HG03354 (cell line): ENCODE results near the gene IL17A.
"Not testable (repeated sequence)": the region's sequence is repeated elsewhere in the genome, so short reads cannot be mapped to it uniquely, and the experiment has no call there.

Source experiments
- ATAC-seq: cut with Tn5 transposase; IDR thresholded peaks from one replicate; pipeline ENCODE4 v1.9.1; 2021; ENCODE audit warnings: mild to moderate bottlenecking; ENCODE audit not compliant: unreplicated experiment, poor library complexity, severe bottlenecking

IL17A gene

DNA sequence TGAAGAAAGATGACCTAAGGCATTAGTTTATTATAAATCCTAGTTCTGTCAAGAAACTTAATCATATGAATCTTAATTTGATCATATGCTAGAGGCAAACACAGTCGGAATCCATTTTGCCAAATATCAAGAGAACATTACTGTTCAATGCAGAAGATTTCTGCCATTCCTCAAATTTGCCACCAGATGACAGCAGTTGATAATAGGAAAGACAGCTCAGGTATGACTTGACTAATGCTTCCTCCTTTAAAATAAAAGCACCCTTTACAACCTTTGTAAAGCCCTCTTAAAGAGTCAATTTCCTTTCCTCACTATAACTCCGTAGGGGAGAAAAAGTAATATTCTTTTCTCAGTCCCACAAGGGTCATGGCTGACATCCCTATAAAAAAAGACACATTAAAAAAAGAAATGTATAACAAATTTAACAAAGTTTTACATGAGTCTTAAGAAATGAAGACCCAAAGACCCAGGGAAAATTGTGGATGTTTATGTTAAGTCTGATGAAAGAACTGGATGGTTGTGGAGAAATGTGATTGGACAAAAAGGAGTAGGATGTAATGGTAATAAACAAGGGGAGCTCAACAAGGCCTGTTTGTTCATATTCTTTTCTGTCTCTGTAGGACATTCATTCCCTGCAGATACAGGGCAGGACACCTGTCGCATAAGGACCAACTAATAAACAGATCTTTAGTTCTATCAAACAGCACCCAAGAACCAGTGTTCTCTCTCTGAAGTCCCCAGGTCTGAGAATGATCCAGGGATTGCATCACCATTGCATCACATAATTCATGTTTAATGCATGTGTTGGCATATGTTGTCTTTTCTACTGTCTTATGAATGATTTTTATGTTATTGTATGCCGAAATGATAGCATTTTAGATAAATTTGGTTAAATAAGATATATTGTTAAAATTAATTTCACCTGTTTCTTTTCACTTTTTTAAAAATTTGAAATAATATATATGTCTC lies 23.0 kb upstream of the IL17A start:
- peak; percentile 78 for ATAC-seq

DNA sequence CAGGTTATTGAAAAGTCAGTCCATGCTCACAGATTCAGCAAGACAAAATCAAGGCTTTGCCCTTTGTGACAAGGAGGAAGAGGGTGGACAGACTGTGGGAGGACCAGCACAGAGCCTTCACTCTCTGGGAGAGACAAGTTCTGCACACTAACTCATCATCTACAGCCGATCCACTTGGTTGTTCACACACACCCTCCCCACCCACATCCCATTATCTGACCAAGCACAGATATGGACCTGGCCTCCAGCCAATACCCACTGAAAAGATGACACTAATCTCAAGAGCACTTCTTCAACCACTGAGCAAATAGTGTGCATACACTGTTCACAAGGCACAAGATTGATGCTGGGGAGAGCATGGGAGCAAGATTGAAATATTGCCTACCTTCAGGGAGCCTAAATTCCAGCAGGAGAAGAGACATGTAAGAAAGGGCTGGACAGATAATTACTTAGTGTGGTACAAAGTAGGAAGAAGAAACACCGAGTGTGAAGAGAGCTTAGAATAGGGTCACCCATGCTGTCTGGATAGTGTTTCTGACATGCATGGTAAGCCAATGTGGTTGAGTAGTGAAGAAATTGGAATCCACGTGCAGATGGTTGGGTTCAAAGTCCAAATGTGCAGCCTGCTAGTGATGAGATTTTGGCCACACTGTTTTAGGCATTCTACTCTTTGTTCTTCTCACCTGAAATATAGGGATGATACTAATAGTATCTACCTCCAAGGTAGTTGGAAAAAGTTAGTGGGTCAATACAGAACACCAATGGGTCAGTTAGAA lies 21.7 kb upstream of the IL17A start:
- ATAC-seq, result no peak

GRCh38 chr6:52167267-52167666 lies 18.9 kb upstream of the IL17A start:
- no peak for ATAC-seq

DNA sequence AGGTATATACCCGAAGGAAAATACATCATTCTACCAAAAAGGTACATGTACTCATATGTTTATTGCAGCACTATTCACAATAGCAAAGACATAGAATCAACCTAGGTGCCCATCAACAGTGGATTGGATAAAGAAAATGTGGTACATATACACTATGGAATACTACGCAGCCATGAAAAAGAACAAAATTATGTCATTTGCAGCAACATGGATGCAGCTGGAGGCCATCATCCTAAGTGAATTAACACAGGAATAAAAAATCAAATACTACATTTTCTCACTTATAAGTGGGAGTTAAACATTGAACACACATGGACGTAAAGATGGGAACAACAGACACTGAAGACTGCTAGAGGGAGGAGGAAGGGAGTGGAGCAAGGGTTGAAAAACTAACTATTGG lies 17.8 kb upstream of the IL17A start:
- ATAC-seq, result not testable (repeated sequence)

GRCh38 chr6:52174118-52174517 lies 12.1 kb upstream of the IL17A start:
- no peak for ATAC-seq

DNA sequence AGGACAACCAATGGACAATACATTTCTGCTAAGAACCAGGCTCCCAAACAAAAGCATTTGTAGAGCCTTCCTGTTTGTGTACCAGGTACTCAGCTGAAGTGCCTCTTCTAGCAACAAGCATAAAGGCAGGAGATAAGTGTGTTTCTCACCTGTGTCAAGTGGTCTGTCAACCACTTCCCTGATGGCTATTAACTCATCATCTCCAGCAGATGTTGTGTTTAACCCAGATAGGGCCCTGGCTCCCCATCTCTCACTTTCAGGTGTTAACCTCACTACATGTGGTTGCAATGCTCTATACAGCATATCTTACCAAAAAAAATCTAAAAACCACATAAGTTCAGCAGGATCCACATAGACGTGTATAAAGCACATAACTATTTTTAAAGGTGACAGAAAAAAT lies 9.6 kb upstream of the IL17A start:
- ATAC-seq, result peak; percentile 72

- ATAC-seq, result no peak
These were observed 8.2 kb upstream of the IL17A start for GRCh38 chr6:52177961-52178360.

DNA sequence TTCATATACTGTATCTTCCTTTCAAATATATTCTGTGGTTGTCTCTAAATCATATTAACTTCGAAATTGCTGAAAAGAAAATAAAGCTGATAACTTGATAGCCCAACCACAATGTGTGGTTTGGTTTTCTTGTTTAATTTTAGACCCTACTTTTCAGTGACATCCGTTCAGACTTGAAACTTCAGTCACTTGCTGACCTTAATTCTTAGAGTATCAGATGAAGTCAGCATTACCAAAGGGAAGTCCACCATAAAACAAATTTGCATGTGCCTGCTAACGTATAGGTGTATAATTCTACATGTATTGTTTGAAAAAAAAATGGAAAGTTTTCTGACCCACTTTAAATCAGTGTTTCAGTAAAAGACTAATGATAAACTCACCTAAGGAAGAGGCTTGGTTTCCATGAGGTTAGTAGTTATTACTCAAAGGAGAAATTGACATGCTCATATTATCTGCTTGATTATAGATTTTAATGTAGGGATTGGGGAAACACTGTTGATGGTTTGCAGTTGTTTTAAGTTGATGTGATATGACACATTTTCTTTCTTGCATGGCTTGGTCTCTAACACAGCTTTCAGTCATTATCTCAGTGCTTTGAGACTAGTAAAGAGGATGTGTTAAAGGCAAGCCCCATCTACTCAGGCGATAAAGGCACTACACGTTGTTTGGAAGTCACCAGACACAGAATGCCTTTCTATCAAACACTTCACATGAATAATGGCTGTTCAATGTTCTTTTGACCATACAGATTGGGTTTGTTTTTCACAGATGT lies 5.2 kb upstream of the IL17A start:
- peak; percentile 78 for ATAC-seq

- no peak for ATAC-seq
These were observed 3.0 kb upstream of the IL17A start for GRCh38 chr6:52183131-52183713.

GRCh38 chr6:52186480-52186879 lies 305 bp downstream of the IL17A start:
- peak; percentile 58 for ATAC-seq

DNA sequence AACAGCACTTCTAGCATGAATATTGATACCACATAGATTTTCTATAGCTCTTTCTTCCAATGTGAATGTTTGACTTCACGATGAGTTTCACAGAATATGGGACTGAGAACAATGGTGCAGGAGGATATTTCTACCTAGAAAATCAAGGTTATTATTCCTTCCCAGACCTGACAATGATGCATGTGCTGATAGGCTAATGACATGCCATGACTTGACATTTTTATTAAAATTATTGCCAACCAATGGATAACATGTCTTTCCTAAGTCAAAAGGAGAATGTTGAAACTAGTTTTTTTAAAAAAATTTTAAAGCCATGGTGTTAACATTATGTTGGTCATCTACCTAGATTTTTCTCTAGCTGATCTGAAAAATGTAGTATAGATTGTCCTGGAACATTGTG lies 923 bp downstream of the IL17A start:
- no peak for ATAC-seq

- no peak for ATAC-seq
These were observed 3.8 kb downstream of the IL17A start for GRCh38 chr6:52189974-52190373.

DNA sequence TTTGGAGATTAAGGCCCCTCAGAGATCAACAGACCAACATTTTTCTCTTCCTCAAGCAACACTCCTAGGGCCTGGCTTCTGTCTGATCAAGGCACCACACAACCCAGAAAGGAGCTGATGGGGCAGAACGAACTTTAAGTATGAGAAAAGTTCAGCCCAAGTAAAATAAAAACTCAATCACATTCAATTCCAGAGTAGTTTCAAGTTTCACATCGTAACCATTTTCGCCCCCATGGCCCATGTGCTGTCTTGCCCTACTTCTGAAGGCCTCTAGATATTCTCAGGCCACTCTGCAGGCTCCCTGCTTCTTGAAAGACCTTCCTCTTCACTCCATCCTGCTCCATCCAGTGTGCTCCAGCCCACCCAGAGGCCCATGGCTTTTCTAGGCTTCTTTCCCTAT lies 4.2 kb downstream of the IL17A start:
- no peak for ATAC-seq

- no peak for ATAC-seq
These were observed 5.6 kb downstream of the IL17A start for GRCh38 chr6:52191824-52192223.

- no peak for ATAC-seq
These were observed 9.7 kb downstream of the IL17A start for GRCh38 chr6:52195886-52196285.

- not testable (repeated sequence) for ATAC-seq
These were observed 13.9 kb downstream of the IL17A start for GRCh38 chr6:52200088-52200487.

DNA sequence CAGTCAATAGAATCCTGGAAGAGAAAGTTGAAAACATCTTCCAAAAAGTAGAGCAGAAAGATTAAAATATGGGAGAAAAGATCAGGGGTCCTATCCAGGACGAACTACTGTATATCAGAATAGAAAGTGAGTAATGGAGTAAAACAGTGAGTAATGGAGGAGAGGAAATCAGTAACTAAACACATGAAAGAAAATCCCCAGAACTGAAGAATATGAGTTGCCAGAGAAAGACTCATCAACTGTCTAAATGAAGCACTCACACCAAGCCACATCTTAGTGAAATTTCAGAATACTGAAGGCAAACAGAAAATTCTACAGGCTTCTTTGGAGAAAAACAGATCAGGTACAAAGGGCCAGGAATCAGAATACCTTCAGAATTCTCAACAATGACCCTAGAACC lies 14.9 kb downstream of the IL17A start:
- no peak for ATAC-seq

- no peak for ATAC-seq
These were observed 15.3 kb downstream of the IL17A start for GRCh38 chr6:52201493-52201892.

DNA sequence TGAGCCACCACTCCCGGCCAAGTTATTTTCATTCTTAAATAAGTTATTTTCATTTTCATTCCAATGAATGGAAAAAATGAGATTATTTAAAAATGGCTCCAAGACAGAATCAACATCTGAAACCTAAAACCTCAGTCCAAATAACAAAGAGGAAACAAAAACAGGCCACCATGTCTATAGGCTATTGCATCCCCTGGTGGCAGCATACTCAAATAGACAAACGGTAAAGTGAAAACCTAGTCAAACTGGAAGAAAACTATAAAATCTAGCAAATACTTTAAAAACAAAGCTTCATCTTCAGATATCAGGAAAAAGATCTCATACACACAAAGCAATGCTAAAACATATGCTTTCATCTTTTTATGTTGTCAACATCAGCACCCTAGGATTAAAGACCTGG lies 20.9 kb downstream of the IL17A start:
- no peak for ATAC-seq

DNA sequence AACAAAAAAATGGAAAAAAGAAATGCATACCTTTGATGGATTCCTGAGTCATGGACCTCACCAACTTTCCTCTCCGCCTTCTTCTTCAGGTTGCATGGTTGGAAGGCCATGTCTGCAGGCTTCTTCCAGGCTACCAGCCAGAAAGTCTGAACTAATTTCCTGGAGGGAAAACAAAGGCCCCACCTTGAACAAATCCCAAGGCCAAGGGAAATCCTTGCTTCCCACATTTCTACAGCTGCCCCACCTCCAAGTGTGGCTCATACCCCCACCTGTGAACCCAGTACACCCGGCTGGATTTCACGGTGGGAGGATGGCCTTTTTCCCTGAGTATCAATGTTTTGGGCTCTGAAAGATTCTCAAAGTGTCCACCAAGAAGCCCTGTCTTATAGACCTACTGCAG lies 22.4 kb downstream of the IL17A start:
- ATAC-seq, result no peak
